Measurements from ENCODE around the gene DARS1. TPM values are rescaled to one million over a fixed set of nuclear protein-coding genes. Genes with fewer than 3 reads are reported as not detected.

Gene DARS1
- total and polyA plus RNA-seq, 10 donors: 56.2 to 88.6 (median 66.1) TPM

DNA sequence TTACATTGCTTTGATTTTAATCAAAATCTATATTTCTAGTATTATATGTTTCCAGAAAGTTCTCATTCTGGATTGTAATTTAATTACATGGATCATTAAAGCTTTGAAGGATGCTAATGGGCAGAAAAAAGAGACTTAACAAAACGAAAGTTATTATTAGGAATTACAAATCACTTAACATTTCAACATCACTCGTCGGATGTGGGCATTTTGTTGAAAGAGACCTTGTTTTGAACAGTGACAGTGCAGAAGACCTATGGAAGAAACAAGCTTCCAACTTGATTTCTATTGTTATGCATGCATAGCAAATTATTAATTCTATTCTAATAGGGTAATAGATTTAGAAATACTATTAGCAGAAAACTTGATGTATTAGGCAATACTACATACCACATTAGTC is 31.4 kb upstream of the DARS1 start:
- intact Hi-C loops (cut with DNase I; ENCODE audit: low total_unique reads): no loop called here
- no peaks in the 10 kb centered on the region for H3K9me3 ChIP-seq
- H3K4me3 ChIP-seq: peak overlapping the region in 1 of 8 donors; percentile 44
- H3K36me3 ChIP-seq: no peaks in the 10 kb centered on the region
- TF ChIP-seq POLR2AphosphoS5 (IDR thresholded peaks at IDR 0.05): no peak
- no peak for TF ChIP-seq CTCF (IDR thresholded peaks at IDR 0.05 in 8 of 11, conservative IDR thresholded peaks at IDR 0.05 in 3 of 11)
- no peak for TF ChIP-seq POLR2A (IDR thresholded peaks at IDR 0.05)
- no peak for DNase-seq
- H3K4me1 ChIP-seq: peaks cover 15 to 99% (median 46%) of the 10 kb centered on the region in 6 donors
- H3K27me3 ChIP-seq (replicated peaks in 1 of 7): no peaks in the 10 kb centered on the region
- peak overlapping the region in 6 of 8 donors; percentile 28 to 80 (median 54) for H3K27ac ChIP-seq
- WGBS, 5 donors: 49 to 87% (median 71%) methylated on average over 3 of the region's 3 CpGs

GRCh38 chr2:136016427-136016826 is 31.0 kb upstream of the DARS1 start:
- H3K27ac ChIP-seq: peak overlapping the region in 6 of 8 donors; percentile 28 to 80 (median 54)
- 71 to 89% (median 84%) methylated on average over 2 of the region's 2 CpGs for WGBS, 5 donors

DNA sequence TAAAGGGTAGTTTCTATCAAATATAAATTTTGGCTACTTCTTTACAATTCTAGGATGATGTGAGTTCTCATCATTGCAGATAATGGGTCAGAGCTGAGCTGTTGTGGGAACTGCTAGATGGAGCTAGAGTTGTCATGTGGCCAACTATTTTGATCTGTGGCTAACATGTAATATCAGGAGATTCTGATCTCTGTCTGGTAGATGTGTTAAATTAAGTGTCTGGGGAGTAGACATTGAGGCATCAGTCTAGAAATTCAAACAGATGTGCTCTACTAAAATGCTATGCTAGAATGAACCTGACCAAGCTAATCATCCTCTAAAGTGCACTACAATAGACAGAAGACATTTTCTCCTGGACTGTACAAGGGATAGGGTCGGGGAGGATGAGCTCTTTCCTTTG is 30.3 kb upstream of the DARS1 start:
- Histone ChIP-seq H3K4me1 (peaks cover 15 to 98% (median 46%) of the 10 kb centered on the region in 6 donors), H3K36me3 (no peaks in the 10 kb centered on the region), H3K4me3 (peak overlapping the region in 1 of 8 donors; percentile 44), H3K27me3 (replicated peaks in 1 of 7) (no peaks in the 10 kb centered on the region), H3K27ac (peak overlapping the region in 6 of 8 donors; percentile 28 to 80 (median 47)), H3K9me3 (no peaks in the 10 kb centered on the region)
- WGBS, 5 donors: 80 to 100% (median 86%) methylated on average over 1 of the region's 1 CpG
- TF ChIP-seq POLR2A (IDR thresholded peaks at IDR 0.05) (no peak), POLR2AphosphoS5 (IDR thresholded peaks at IDR 0.05) (no peak), CTCF (IDR thresholded peaks at IDR 0.05 in 8 of 11, conservative IDR thresholded peaks at IDR 0.05 in 3 of 11) (no peak)
- intact Hi-C loops (cut with DNase I; ENCODE audit: low total_unique reads): no loop called here
- no peak for DNase-seq

More at GRCh38 chr2:136016427-136016826, 31.0 kb upstream of the DARS1 start:
- no peaks in the 10 kb centered on the region for H3K9me3 ChIP-seq
- H3K4me3 ChIP-seq: peak overlapping the region in 1 of 8 donors; percentile 44
- peaks cover 15 to 99% (median 46%) of the 10 kb centered on the region in 6 donors for H3K4me1 ChIP-seq
- intact Hi-C loops (cut with DNase I; ENCODE audit: low total_unique reads): no loop called here
- H3K27me3 ChIP-seq (replicated peaks in 1 of 7): no peaks in the 10 kb centered on the region
- TF ChIP-seq POLR2AphosphoS5 (IDR thresholded peaks at IDR 0.05) (no peak), CTCF (IDR thresholded peaks at IDR 0.05 in 8 of 11, conservative IDR thresholded peaks at IDR 0.05 in 3 of 11) (no peak), POLR2A (IDR thresholded peaks at IDR 0.05) (no peak)
- H3K36me3 ChIP-seq: no peaks in the 10 kb centered on the region
- DNase-seq: no peak

- 75 to 93% (median 80%) methylated on average over 2 of the region's 2 CpGs for WGBS, 5 donors
- intact Hi-C loops (cut with DNase I; ENCODE audit: low total_unique reads): no loop called here
- H3K9me3 ChIP-seq: no peaks in the 10 kb centered on the region
- no peaks in the 10 kb centered on the region for H3K36me3 ChIP-seq
- TF ChIP-seq CTCF (IDR thresholded peaks at IDR 0.05 in 8 of 11, conservative IDR thresholded peaks at IDR 0.05 in 3 of 11): no peak
- no peak for TF ChIP-seq POLR2AphosphoS5 (IDR thresholded peaks at IDR 0.05)
- TF ChIP-seq POLR2A (IDR thresholded peaks at IDR 0.05): no peak
- no peaks in the 10 kb centered on the region for H3K27me3 ChIP-seq (replicated peaks in 1 of 7)
- peak overlapping the region in 1 of 8 donors; percentile 46 for H3K4me3 ChIP-seq
- DNase-seq: no peak
- peak overlapping the region in 7 of 8 donors; percentile 42 to 80 (median 51) for H3K27ac ChIP-seq
- peaks cover 8 to 97% (median 39%) of the 10 kb centered on the region in 6 donors for H3K4me1 ChIP-seq
Measured at GRCh38 chr2:136014411-136014810, 29.0 kb upstream of the DARS1 start.
